ENCODE data around the gene FGL2. TPM values are rescaled to one million over a fixed set of nuclear protein-coding genes. Genes with fewer than 3 reads are reported as not detected.
"Not testable (repeated sequence)": the region's sequence is repeated elsewhere in the genome, so short reads cannot be mapped to it uniquely, and the experiment has no call there.

FGL2 gene
- total and polyA plus RNA-seq, 3 donors from 2014 or later: 2.0 to 18.3 (median 8.4) TPM

DNA sequence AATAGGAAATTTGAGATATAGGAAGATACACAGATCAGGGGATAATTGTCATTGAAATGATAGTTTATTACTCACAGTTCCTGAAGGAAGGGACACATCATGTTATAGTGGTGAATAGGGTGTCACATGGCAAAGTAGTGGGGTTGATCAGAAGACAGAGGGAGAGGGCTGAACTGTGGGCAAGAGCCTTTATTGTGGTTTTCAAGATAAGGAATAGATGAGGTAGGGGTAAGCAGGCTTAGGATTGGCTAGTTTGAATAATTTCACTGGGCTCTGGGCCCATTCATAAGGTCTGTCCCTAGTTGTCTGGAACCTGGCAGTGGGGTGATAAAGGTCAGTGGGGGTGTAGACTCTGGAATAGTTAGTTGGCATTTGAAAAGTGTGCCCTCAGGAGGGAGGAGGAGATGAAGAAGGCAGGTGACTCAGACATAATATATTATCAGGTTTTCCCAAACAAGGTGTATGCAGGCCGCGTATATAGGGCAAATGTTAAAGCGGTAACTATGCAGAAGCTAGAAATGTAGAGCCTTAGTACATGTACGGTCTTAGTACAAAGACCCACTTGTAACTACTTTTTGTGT is 18.5 kb downstream of the FGL2 start:
- DNase-seq: no peak
- no peaks in the 10 kb centered on the region for H3K27me3 ChIP-seq
- no peaks in the 10 kb centered on the region for H3K36me3 ChIP-seq (ENCODE audit: low read depth, missing control alignments)
- H3K27ac ChIP-seq: no peak overlapping the region
- no peak for TF ChIP-seq POLR2A (IDR thresholded peaks at IDR 0.05)
- TF ChIP-seq, protein P1, sequence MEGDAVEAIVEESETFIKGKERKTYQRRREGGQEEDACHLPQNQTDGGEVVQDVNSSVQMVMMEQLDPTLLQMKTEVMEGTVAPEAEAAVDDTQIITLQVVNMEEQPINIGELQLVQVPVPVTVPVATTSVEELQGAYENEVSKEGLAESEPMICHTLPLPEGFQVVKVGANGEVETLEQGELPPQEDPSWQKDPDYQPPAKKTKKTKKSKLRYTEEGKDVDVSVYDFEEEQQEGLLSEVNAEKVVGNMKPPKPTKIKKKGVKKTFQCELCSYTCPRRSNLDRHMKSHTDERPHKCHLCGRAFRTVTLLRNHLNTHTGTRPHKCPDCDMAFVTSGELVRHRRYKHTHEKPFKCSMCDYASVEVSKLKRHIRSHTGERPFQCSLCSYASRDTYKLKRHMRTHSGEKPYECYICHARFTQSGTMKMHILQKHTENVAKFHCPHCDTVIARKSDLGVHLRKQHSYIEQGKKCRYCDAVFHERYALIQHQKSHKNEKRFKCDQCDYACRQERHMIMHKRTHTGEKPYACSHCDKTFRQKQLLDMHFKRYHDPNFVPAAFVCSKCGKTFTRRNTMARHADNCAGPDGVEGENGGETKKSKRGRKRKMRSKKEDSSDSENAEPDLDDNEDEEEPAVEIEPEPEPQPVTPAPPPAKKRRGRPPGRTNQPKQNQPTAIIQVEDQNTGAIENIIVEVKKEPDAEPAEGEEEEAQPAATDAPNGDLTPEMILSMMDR (IDR thresholded peaks at IDR 0.05): no peak
- no peaks in the 10 kb centered on the region for H3K9me3 ChIP-seq
- 87 to 95% methylated on average over 4 of the region's 4 CpGs for WGBS, 2 donors
- no peaks in the 10 kb centered on the region for H3K4me1 ChIP-seq
- H3K4me3 ChIP-seq: no peak overlapping the region
- intact Hi-C loops (cut with DNase I; ENCODE audit: low total_unique reads): no loop called here

DNA sequence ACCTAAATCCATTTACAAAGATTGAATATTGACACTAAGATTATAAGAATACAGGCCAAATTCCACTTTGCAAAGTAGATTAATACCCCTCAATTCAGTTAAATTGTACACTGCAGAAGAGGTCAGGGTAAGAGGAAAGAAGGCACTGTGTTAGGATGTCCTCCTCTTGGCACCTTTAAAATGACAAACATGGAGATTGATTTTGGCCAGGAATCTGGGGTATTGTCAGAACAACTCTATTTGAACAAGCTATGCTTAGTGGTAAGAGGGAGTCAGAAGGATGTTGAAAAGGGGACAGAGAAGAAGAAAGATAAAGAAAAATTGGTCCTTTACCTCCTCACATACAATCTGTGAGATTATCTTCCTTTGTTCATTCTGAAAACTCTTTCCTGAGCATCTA is 21.6 kb downstream of the FGL2 start:
- intact Hi-C loops (cut with DNase I; ENCODE audit: low total_unique reads); H3K27ac ChIP-seq; H3K9me3 ChIP-seq; H3K36me3 ChIP-seq (ENCODE audit: low read depth, missing control alignments); DNase-seq; H3K27me3 ChIP-seq; H3K4me3 ChIP-seq; H3K4me1 ChIP-seq: not testable (repeated sequence)

DNA sequence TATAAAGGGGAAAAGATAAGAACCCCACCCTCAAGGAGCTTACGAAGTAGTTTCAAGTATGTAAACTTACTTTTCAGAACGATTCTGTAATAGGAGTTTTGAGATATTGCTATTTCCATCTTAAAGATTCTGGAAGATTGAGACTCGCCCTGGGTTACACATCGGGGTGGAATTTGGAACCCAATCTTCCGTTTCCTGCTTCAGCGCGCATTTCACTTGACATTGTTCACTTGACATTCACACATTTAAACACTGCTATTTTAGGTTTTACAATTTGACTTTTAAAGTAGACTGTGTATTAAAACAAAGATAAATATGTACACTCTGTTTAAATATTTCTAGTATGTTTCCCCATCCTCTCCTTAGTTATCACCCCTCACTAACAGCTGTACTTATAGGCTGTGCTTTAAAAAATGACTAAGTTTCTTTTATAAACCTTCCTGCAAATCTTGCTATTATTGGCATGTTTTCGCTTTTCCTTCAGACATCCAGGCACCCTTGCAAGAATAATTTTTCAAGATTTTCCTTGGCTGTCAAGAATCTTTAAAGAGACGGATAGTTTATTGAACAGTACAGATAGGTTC is 22.2 kb downstream of the FGL2 start:
- H3K27ac ChIP-seq; H3K36me3 ChIP-seq (ENCODE audit: low read depth, missing control alignments); intact Hi-C loops (cut with DNase I; ENCODE audit: low total_unique reads); H3K9me3 ChIP-seq; H3K4me1 ChIP-seq; H3K4me3 ChIP-seq; DNase-seq; H3K27me3 ChIP-seq: not testable (repeated sequence)
- WGBS, 2 donors: 79 to 89% methylated on average over 9 of the region's 9 CpGs

DNA sequence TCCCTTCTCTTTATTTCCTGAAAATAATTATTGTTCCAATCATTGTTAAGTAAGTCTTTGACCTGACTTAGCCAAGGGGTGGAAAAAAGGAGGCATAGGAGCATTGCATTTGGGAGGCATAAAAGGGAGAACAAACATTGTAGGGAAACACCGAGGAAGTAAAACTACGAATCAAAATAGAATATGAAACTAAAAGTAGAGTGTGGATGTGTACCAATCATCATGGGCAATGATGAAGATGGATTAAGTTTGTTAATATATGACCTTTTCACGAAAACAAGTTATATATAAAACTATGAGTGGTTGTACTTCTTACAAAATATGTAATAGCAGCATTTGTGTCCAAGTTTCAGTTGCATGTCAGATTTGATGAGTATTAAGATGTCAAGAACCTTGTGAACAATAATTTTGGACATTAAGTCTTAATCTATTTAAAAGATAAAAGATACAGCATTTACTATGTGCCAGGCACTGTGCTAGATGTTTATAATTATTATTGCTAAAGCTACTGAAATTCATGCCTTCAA is 24.3 kb downstream of the FGL2 start:
- H3K27ac ChIP-seq; intact Hi-C loops (cut with DNase I; ENCODE audit: low total_unique reads); H3K4me1 ChIP-seq; H3K9me3 ChIP-seq; DNase-seq; H3K4me3 ChIP-seq; H3K27me3 ChIP-seq; H3K36me3 ChIP-seq (ENCODE audit: low read depth, missing control alignments): not testable (repeated sequence)
- 80 to 100% methylated on average over 1 of the region's 3 CpGs for WGBS, 2 donors

DNA sequence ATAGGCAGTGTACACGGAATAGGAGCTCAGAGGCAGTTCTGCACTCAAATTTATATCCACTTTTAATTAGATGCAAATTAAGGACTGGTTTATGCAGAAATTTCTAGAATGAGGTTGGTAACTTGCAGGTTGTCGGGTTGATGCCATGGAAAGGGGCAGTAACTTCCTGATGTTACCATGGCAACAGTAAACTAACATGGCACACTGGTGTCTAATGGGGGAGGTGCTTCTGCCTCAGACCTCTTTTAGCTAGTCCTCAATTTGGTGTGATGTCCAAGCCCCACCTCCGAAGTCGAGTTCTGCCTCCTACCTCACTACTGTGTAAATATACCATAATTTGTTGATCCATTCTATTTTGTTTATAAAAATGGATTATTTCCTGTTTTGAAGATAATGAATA is 25.2 kb downstream of the FGL2 start:
- H3K27me3 ChIP-seq; H3K4me3 ChIP-seq; intact Hi-C loops (cut with DNase I; ENCODE audit: low total_unique reads); H3K4me1 ChIP-seq; H3K36me3 ChIP-seq (ENCODE audit: low read depth, missing control alignments); H3K9me3 ChIP-seq; H3K27ac ChIP-seq; DNase-seq: not testable (repeated sequence)
- 75 to 92% methylated on average over 1 to 3 of the region's 4 CpGs for WGBS, 2 donors

DNA sequence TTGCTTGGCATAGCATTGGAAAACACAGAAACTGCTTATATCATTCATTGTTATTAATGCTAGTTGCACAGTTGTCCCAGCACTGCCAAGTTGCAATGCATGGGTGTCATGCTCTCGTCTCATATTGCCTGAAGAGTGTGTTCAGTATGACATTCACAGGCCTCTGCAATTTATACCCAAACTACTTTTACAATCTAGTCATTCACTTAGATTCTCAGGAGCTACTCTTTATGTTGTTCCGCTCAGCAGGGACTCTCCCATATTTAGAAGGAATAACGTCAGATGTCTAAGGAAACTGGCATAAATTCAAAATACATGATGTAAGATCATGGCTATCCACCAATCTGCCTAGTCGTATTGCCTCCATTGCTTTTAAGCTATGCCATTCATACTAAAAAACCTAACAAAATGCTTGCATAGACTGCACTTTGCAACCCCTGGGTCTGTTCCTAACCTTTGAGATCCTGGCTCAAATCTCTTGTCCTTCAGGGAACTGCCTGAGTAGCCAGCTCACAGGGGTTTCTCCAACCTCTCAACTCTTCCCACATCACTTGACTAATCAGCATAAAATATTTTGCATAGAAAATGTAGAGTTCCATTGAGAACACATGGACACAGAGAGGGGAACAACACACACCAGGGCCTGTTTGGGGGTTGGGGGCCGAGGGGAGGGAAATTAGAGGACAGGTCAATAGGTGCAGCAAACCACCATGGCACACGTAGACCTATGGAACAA is 27.0 kb downstream of the FGL2 start:
- H3K27ac ChIP-seq; DNase-seq; H3K4me1 ChIP-seq; H3K9me3 ChIP-seq; H3K36me3 ChIP-seq (ENCODE audit: low read depth, missing control alignments); H3K27me3 ChIP-seq; H3K4me3 ChIP-seq; intact Hi-C loops (cut with DNase I; ENCODE audit: low total_unique reads): not testable (repeated sequence)
- WGBS, 2 donors: 85 to 94% methylated on average over 6 of the region's 6 CpGs

DNA sequence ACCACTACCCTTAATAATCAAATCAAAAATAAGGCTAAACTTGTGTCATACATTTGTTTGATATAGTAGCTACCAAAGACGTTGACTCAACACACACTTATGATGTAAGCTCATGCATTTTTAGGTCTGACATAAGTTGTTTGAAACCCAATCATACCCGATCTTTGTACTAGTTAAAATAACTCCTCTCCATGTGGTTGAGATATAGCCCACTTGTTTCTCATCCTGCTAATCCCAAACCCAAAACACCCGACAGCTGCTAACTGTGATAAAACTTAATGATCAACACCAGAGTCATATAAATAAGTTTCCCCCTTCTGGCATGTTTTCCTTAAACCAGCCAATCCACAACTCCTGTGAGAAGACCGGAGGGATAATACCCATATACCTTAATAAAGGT is 28.5 kb downstream of the FGL2 start:
- H3K4me1 ChIP-seq; H3K9me3 ChIP-seq; H3K27ac ChIP-seq; H3K27me3 ChIP-seq; H3K36me3 ChIP-seq (ENCODE audit: low read depth, missing control alignments); DNase-seq; H3K4me3 ChIP-seq; intact Hi-C loops (cut with DNase I; ENCODE audit: low total_unique reads): not testable (repeated sequence)
- 89 to 91% methylated on average over 4 of the region's 4 CpGs for WGBS, 2 donors

All from testis (tissue), 3 donors.